Common myeloid progenitor, CD34-positive (primary cell): ENCODE measurements around the gene ATG2A.

Experiments used
- CTCF ChIA-PET: fragments of 350-600 bp; sonication (Branson Sonifier 250); formaldehyde crosslinking; loops from one replicate; lab custom pipeline; 2021; ENCODE audit warnings: antibody characterized with exemption; lab: Charles Lee
- POLR2A ChIA-PET: fragments of 350-600 bp; sonication (Branson Sonifier 250); formaldehyde crosslinking; loops from one replicate; lab custom pipeline; 2021; ENCODE audit warnings: antibody characterized with exemption; lab: Charles Lee
- DNase-seq, 3 donors: peaks; one replicate each; pipeline versions ENCODE4 v3.0.0 to v3.0.0-alpha.2; 2013
- H3K27ac ChIP-seq, 2 experiments: 1 replicate in 1 of 2; 2 replicates in 1 of 2; pipeline ENCODE4 v1.7.0; 2013; ENCODE audit warnings: inconsistent platforms in 2 of 2, low read length in 2 of 2, mild to moderate bottlenecking in 2 of 2, low read depth in 1 of 2, moderate library complexity in 1 of 2; ENCODE audit not compliant: severe bottlenecking in 2 of 2, insufficient read depth in 1 of 2, poor library complexity in 1 of 2
- H3K27me3 ChIP-seq, 5 experiments: replicated peaks in 2 of 5; 1 replicate in 3 of 5; 2 replicates in 2 of 5; pipeline versions ENCODE4 v1.6.1 to v1.7.0; 2013; ENCODE audit warnings: low read length in 4 of 5, mild to moderate bottlenecking in 2 of 5, moderate library complexity in 2 of 5, inconsistent platforms in 1 of 5; ENCODE audit not compliant: insufficient read depth in 5 of 5, control insufficient read depth in 4 of 5
- H3K36me3 ChIP-seq, 4 experiments: 1 replicate in 2 of 4; 2 replicates in 2 of 4; pipeline versions ENCODE4 v1.6.1 to v1.7.0; 2013; ENCODE audit warnings: low read length in 3 of 4, control low read depth in 1 of 4, mild to moderate bottlenecking in 1 of 4; ENCODE audit not compliant: control insufficient read depth in 4 of 4, insufficient read depth in 4 of 4
- H3K4me1 ChIP-seq, 4 experiments: 1 replicate in 3 of 4; 2 replicates in 1 of 4; pipeline versions ENCODE4 v1.6.1 to v1.7.1; 2013; ENCODE audit warnings: low read length in 3 of 4, mild to moderate bottlenecking in 3 of 4, control low read depth in 1 of 4, inconsistent platforms in 1 of 4, moderate library complexity in 1 of 4; ENCODE audit not compliant: control insufficient read depth in 4 of 4, insufficient read depth in 4 of 4; ENCODE audit errors: control extremely low read depth in 1 of 4
- H3K4me3 ChIP-seq, 7 experiments: 1 replicate in 4 of 7; 2 replicates in 3 of 7; pipeline versions ENCODE4 v1.5.1 to v1.7.0; 2013; ENCODE audit warnings: mild to moderate bottlenecking in 7 of 7, low read length in 6 of 7, moderate library complexity in 6 of 7, inconsistent platforms in 2 of 7, low read depth in 2 of 7, control low read depth in 1 of 7; ENCODE audit not compliant: insufficient read depth in 4 of 7, control insufficient read depth in 1 of 7; ENCODE audit errors: extremely low read depth in 1 of 7
- H3K9me3 ChIP-seq, 5 experiments: 1 replicate in 4 of 5; 2 replicates in 1 of 5; pipeline versions ENCODE4 v1.6.1 to v1.7.1; 2013; ENCODE audit warnings: low read length in 4 of 5, mild to moderate bottlenecking in 2 of 5, inconsistent platforms in 1 of 5, low read depth in 1 of 5, moderate library complexity in 1 of 5; ENCODE audit not compliant: control insufficient read depth in 4 of 5, insufficient read depth in 2 of 5; ENCODE audit errors: control extremely low read depth in 1 of 5
- WGBS: methylation state at CpG from one replicate; pipeline ENCODE4 v1.1.5; 2013; ENCODE audit not compliant: insufficient coverage; 5-methylcytosine and 5-hydroxymethylcytosine counted together

The ATG2A gene

DNA sequence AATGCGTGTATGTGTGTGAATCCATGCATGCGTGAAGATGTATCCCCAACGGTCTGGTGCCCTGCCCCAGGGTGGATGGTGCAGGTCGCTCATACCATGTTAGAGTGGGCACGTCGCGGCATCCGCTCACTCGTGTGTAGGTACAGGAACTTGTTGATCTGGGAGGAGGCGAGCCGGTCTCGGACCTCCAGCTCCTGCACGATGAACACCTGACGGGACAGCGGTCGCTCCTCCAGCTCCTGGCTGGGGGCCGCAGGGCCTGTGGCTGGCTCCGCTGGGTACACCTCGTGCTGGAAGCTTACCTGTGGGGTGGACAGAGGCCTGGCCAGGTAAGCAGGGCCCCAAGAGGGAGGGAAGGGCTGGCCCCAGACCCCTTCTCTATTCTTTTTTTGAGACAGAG, 18.5 kb downstream of the ATG2A start:
- DNase-seq: no peak
- Histone ChIP-seq H3K27me3 (no peaks in the 10 kb centered on the region), H3K4me1 (peaks cover 0 to 7% (median 4%) of the 10 kb centered on the region in 4 experiments), H3K27ac (no peak overlapping the region), H3K4me3 (no peak overlapping the region), H3K36me3 (peaks cover 3 to 80% (median 41%) of the 10 kb centered on the region in 4 experiments), H3K9me3 (no peaks in the 10 kb centered on the region)
- 96% methylated on average over 19 of the region's 19 CpGs for WGBS
- POLR2A ChIA-PET: no interaction called here
- CTCF ChIA-PET: interaction anchor here (0.7 to 36.3 kb wide), 5 partner anchors 8 to 44 kb away, joined by 3 to 1071 read pairs (median 4); partner anchors contain the start of gene CDC42BPG

DNA sequence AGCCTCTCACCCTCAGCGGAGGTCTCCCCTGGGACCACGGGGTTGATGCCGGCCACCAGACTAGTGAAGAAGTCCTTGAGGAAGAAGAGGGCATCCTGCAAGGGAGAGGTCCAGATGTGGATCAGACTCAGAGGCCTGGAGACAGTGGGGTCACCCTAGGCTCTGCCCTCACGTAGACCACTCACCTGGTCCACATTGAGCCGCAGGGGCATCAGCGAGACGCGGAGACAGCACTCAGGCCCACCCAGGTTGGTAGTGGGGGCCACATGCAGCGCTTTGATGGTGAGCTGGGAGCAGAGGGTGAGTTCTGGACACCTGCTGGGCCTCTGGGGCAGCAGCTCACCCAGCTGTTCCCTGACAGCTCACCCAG, 18.9 kb downstream of the ATG2A start:
- ChIA-PET CTCF (interaction anchor here (1.1 to 36.3 kb wide), 5 partner anchors 9 to 44 kb away, joined by 3 to 1071 read pairs (median 4); partner anchors contain the start of gene CDC42BPG), POLR2A (no interaction called here)
- H3K4me1 ChIP-seq: peaks cover 0 to 11% (median 6%) of the 10 kb centered on the region in 4 experiments
- no peaks in the 10 kb centered on the region for H3K9me3 ChIP-seq
- H3K27ac ChIP-seq: no peak overlapping the region
- H3K4me3 ChIP-seq: no peak overlapping the region
- WGBS: 100% methylated on average over 4 of the region's 9 CpGs
- H3K27me3 ChIP-seq: no peaks in the 10 kb centered on the region
- DNase-seq: no peak
- peaks cover 3 to 75% (median 39%) of the 10 kb centered on the region in 4 experiments for H3K36me3 ChIP-seq

DNA sequence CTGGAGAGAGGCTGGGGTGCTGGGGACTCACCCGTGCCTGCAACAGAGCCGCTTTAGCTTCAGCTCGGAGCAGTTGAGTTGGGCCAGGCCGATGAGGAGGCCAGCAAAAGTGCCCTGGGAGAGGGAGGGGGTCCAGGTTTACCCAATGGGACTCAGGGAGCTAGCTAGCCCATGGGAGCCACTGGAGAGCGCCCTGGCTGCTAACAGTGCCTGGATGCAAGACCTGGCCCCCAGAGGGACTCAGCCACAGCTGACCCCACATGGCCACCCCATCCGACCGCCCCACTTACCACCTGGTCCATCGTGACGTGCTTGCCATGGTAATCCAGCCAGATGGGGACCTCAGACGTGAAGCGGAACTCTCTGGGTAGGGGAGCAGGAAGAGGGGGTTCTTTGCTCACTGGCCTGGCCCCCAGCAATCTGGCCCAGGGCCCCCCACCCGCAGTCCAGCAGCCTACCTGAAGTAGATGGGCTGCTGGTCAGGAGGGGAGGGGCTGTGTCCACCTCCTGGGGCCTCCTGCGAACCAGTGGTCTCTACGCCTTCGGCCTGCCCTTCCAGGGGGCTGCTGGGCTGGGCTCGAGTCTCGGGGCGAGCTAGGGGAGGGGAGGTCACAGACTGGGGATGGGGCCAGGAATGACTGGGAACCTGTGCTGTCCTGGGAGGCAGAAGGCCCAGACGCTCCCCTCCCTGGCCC, 19.5 kb downstream of the ATG2A start:
- Histone ChIP-seq H3K36me3 (peaks cover 3 to 70% (median 37%) of the 10 kb centered on the region in 4 experiments), H3K27me3 (no peaks in the 10 kb centered on the region), H3K9me3 (no peaks in the 10 kb centered on the region), H3K4me1 (peaks cover 0 to 16% (median 10%) of the 10 kb centered on the region in 4 experiments), H3K4me3 (no peak overlapping the region), H3K27ac (no peak overlapping the region)
- POLR2A ChIA-PET: no interaction called here
- DNase-seq: no peak
- 98% methylated on average over 14 of the region's 19 CpGs for WGBS
- CTCF ChIA-PET: interaction anchor here (1.6 to 36.3 kb wide), 4 partner anchors 9 to 43 kb away, joined by 3 to 1071 read pairs (median 5); partner anchors contain the start of gene CDC42BPG

DNA sequence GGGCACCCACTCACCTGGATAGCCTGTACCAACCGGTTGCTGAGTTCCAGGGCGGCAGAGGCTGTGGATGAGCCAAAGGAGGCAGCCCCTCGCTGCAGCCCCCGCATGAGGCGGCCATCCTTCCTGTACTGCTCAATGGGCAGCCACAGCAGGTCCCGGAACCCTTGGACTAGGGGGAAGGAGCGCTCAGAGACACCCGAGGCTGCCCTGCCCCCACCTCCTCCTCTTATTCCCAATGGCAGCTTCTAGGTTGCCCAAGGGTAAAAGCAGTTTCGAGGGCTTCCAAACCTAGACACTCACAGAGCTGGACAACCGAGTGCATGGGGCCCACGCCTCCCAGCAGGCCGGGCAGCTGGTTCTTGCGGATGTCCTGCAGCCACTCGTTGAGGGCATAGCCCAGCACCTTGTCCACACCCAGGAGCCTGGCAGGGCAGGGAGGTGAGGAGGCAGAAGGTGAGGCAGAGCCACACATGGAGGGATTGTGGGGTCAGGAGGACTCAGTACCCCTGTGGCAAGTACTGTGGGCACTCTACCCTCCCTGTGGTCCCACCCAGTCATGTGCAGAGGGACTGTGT, 20.5 kb downstream of the ATG2A start:
- Histone ChIP-seq H3K27ac (no peak overlapping the region), H3K4me1 (peaks cover 0 to 20% (median 10%) of the 10 kb centered on the region in 4 experiments), H3K27me3 (no peaks in the 10 kb centered on the region), H3K9me3 (no peaks in the 10 kb centered on the region), H3K36me3 (peaks cover 3 to 62% (median 31%) of the 10 kb centered on the region in 4 experiments), H3K4me3 (no peak overlapping the region)
- DNase-seq: no peak
- ChIA-PET POLR2A (no interaction called here), CTCF (interaction anchor here (0.6 to 36.3 kb wide), 6 partner anchors 8 to 87 kb away, joined by 3 to 1071 read pairs (median 3); partner anchors contain the start of gene CDC42BPG)
- WGBS: 94% methylated on average over 10 of the region's 14 CpGs

DNA sequence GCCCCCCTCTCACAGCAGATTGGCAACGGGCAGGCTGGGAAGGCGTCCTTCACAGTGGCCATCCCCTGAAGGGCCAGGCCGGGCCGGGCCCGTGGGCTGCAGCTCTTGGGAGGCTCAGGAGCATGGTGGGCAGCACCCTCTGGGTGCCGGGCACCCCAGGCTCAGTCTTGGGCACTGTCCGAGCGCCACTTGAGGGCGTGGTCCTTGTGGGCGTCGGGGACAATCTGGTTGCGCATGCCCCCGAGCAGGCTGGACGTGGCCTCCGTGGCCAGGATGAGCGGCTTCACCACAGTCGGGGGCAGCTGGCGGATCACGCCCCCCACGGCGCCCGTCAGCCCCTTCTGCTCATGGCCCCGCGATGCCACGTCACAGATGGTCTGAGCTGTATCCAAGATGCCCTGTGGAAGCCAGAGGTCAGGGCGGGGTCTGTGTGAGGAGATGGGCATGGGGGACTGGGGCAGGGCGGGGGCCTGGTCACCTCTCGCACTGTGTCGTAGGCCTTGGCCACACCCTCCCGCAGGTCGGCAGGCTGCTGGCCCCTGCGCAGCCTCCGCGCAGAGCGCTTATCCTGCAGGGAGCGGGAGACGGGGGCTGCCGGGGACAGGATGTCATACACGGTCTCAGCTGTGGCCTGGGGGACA, 22.1 kb downstream of the ATG2A start:
- Histone ChIP-seq H3K27ac (no peak overlapping the region), H3K27me3 (no peaks in the 10 kb centered on the region), H3K36me3 (peaks cover 0 to 47% (median 21%) of the 10 kb centered on the region in 4 experiments), H3K4me1 (peaks cover 0 to 20% (median 10%) of the 10 kb centered on the region in 4 experiments), H3K4me3 (no peak overlapping the region), H3K9me3 (no peaks in the 10 kb centered on the region)
- ChIA-PET CTCF (interaction anchor here (0.7 to 36.3 kb wide), 12 partner anchors 8 to 113 kb away, joined by 3 to 1071 read pairs (median 4); partner anchors contain the start of genes CDC42BPG and EHD1), POLR2A (no interaction called here)
- no peak for DNase-seq
- WGBS: 89% methylated on average over 33 of the region's 39 CpGs

DNA sequence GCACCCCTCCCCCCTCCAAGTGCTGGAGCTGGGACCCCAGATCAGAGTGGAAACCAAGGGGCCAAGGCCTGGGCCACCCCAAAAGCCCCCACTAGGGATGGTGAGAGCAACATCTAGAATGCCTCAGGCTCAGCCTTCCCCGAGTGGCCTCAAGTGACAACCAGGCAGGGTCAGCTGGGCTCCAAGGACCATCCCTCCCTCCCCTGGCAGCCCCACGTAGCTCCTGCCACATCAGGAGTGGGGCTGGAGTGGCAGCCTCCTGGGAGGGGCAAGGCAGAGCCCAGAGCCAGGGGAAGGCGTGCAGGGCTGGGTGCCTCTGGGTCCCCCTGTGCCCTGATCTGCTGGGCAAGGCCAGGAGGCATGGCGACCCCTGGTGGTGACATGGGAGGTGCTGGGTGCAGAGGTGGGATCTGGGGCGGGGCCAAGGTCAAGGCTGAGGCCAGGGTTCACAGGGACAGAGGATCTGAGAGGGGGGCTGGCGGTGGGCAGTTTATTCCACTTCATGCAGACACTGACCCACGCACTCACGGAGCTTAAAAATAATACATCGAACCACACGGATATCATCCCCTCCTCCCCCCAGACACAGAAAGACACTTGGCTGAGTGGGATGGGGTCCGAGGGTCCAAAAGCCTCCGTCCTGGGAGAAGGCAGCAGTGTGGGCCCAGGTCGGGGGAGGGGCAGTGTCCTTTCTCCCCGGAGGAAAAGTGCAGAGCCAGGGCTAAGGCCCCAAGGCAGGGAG, 22.8 kb downstream of the ATG2A start:
- no peaks in the 10 kb centered on the region for H3K27me3 ChIP-seq
- CTCF ChIA-PET: interaction anchor here (0.7 to 36.3 kb wide), 15 partner anchors 7 to 112 kb away, joined by 3 to 1071 read pairs (median 4); partner anchors contain the start of genes CDC42BPG and EHD1
- no peaks in the 10 kb centered on the region for H3K9me3 ChIP-seq
- POLR2A ChIA-PET: no interaction called here
- peak; percentile 81 to 88 (median 84) for DNase-seq
- no peak overlapping the region for H3K27ac ChIP-seq
- H3K4me1 ChIP-seq: peaks cover 0 to 22% (median 11%) of the 10 kb centered on the region in 4 experiments
- H3K4me3 ChIP-seq: no peak overlapping the region
- H3K36me3 ChIP-seq: peaks cover 0 to 43% (median 18%) of the 10 kb centered on the region in 4 experiments
- WGBS: 38% methylated on average over 5 of the region's 14 CpGs
